Stimulated activated CD8-positive, alpha-beta memory T cell treated with anti-CD3 and anti-CD28 coated beads, Interleukin-15, amount 100 ng/mL, for 48 hours (primary cell): Measurements from ENCODE around the gene LIPT2.

ENCODE experiments used
- DNase-seq, 2 donors: peaks; one replicate each; pipeline ENCODE4 v3.0.0-alpha.2; 2020; ENCODE audit warnings: low read depth in 2 of 2

Gene LIPT2

GRCh38 chr11:74504100-74504691 lies 10.7 kb upstream of the LIPT2 start:
- no peak for DNase-seq

GRCh38 chr11:74494916-74495315 lies 1.4 kb upstream of the LIPT2 start:
- DNase-seq: no peak

- DNase-seq: no peak
These were observed 487 bp upstream of the LIPT2 start for GRCh38 chr11:74493791-74494630.

- no peak for DNase-seq
These were observed 1.4 kb downstream of the LIPT2 start for GRCh38 chr11:74492084-74492483.

- DNase-seq: no peak
These were observed 2.6 kb downstream of the LIPT2 start for GRCh38 chr11:74490941-74491340.

GRCh38 chr11:74487875-74488274 lies 5.6 kb downstream of the LIPT2 start:
- no peak for DNase-seq

- no peak for DNase-seq
These were observed 7.7 kb downstream of the LIPT2 start for GRCh38 chr11:74485868-74486267.

- no peak for DNase-seq
These were observed 12.7 kb downstream of the LIPT2 start for GRCh38 chr11:74480688-74481417.

GRCh38 chr11:74479732-74480123 lies 13.8 kb downstream of the LIPT2 start:
- DNase-seq: no peak

- DNase-seq: no peak
These were observed 14.4 kb downstream of the LIPT2 start for GRCh38 chr11:74478877-74479731.

- no peak for DNase-seq
These were observed 17.0 kb downstream of the LIPT2 start for GRCh38 chr11:74476536-74476935.

GRCh38 chr11:74474316-74474715 lies 19.2 kb downstream of the LIPT2 start:
- DNase-seq: no peak

GRCh38 chr11:74473382-74474173 lies 19.9 kb downstream of the LIPT2 start:
- DNase-seq: no peak

GRCh38 chr11:74471668-74472429 lies 21.7 kb downstream of the LIPT2 start:
- no peak for DNase-seq

GRCh38 chr11:74471037-74471436 lies 22.5 kb downstream of the LIPT2 start:
- DNase-seq: no peak

- no peak for DNase-seq
These were observed 23.0 kb downstream of the LIPT2 start for GRCh38 chr11:74470526-74470925.

GRCh38 chr11:74468936-74469335 lies 24.6 kb downstream of the LIPT2 start:
- DNase-seq: no peak

GRCh38 chr11:74468521-74468920 lies 25.0 kb downstream of the LIPT2 start:
- DNase-seq: no peak

- DNase-seq: no peak
These were observed 25.5 kb downstream of the LIPT2 start for GRCh38 chr11:74468058-74468457.
